Keratinocyte (primary cell): Measurements from ENCODE around the gene MMP12. TPM values are rescaled to one million over a fixed set of nuclear protein-coding genes. Genes with fewer than 3 reads are reported as not detected.

ENCODE experiments used
- DNase-seq: peaks from one replicate; pipeline ENCODE4 v3.0.0-alpha.2; 2011; ENCODE audit warnings: low read depth, missing footprints, low spot score
- FAIRE-seq: peaks from 2 replicates; lab custom pipeline; 2011; peaks lifted over from hg19 to GRCh38; lab: Jason Lieb, UNC
- H2AFZ ChIP-seq: 2 replicates; pipeline ENCODE4 v1.6.0; 2012; ENCODE audit warnings: low read length, control low read depth, inconsistent platforms; ENCODE audit not compliant: control insufficient read depth
- H3K27ac ChIP-seq: 2 replicates; pipeline ENCODE4 v1.5.1; 2011; ENCODE audit warnings: low read length; ENCODE audit not compliant: control insufficient read depth, insufficient read depth
- H3K27me3 ChIP-seq: 3 replicates; pipeline ENCODE4 v1.6.0; 2011; ENCODE audit warnings: low read length; ENCODE audit not compliant: control insufficient read depth, insufficient read depth; ENCODE audit errors: extremely low read depth
- H3K36me3 ChIP-seq, 2 experiments: 2 replicates in 1 of 2; 3 replicates in 1 of 2; pipeline ENCODE4 v1.5.1; 2011; ENCODE audit warnings: low read length in 2 of 2, mild to moderate bottlenecking in 1 of 2; ENCODE audit not compliant: control insufficient read depth in 2 of 2, insufficient read depth in 2 of 2; ENCODE audit errors: extremely low read depth in 1 of 2
- H3K4me1 ChIP-seq: 3 replicates; pipeline ENCODE4 v1.5.1; 2011; ENCODE audit warnings: low read length; ENCODE audit not compliant: control insufficient read depth, insufficient read depth; ENCODE audit errors: extremely low read depth
- H3K4me2 ChIP-seq: 3 replicates; pipeline ENCODE4 v1.6.0; 2011; ENCODE audit warnings: low read depth, low read length; ENCODE audit not compliant: control insufficient read depth, insufficient read depth; ENCODE audit errors: extremely low read depth
- H3K4me3 ChIP-seq, 3 experiments: fragments of 200-600 bp in 1 of 3; sonication (generic) in 1 of 3; 2 replicates in 2 of 3; 3 replicates in 1 of 3; pipeline ENCODE4 v1.5.1; 2011 to 2016; ENCODE audit warnings: low read length in 3 of 3, mild to moderate bottlenecking in 3 of 3, control low read depth in 2 of 3, inconsistent platforms in 1 of 3, low read depth in 1 of 3, mixed read lengths in 1 of 3, mixed run types in 1 of 3, moderate library complexity in 1 of 3; ENCODE audit not compliant: control insufficient read depth in 2 of 3, insufficient read depth in 2 of 3; ENCODE audit errors: extremely low read depth in 1 of 3
- H3K79me2 ChIP-seq: 2 replicates; pipeline ENCODE4 v1.6.0; 2012; ENCODE audit warnings: low read length; ENCODE audit not compliant: control insufficient read depth, insufficient read depth
- H3K9ac ChIP-seq: 3 replicates; pipeline ENCODE4 v1.6.0; 2011; ENCODE audit warnings: low read length; ENCODE audit not compliant: control insufficient read depth, insufficient read depth; ENCODE audit errors: extremely low read depth
- H3K9me1 ChIP-seq: 3 replicates; pipeline ENCODE4 v1.6.0; 2011; ENCODE audit warnings: low read length; ENCODE audit not compliant: control insufficient read depth, insufficient read depth; ENCODE audit errors: extremely low read depth
- H3K9me3 ChIP-seq: 2 replicates; pipeline ENCODE4 v1.5.1; 2012; ENCODE audit warnings: low read depth, low read length; ENCODE audit not compliant: control insufficient read depth
- H4K20me1 ChIP-seq: 3 replicates; pipeline ENCODE4 v1.6.0; 2011; ENCODE audit warnings: low read length; ENCODE audit not compliant: control insufficient read depth, insufficient read depth; ENCODE audit errors: extremely low read depth
- CTCF ChIP-seq, 3 experiments: IDR thresholded peaks in 1 of 3; conservative IDR thresholded peaks in 1 of 3; optimal IDR thresholded peaks in 1 of 3; 2 replicates in 2 of 3; 3 replicates in 1 of 3; pipeline versions ENCODE3 to v1.5.1; 2011; ENCODE audit warnings: low read length in 3 of 3, mild to moderate bottlenecking in 3 of 3, moderate library complexity in 2 of 3, control low read depth in 1 of 3, inconsistent platforms in 1 of 3; ENCODE audit not compliant: insufficient read depth in 2 of 3; ENCODE audit errors: extremely low read depth in 1 of 3
- EZH2 ChIP-seq: IDR thresholded peaks from one replicate; pipeline ENCODE4 v1.6.1; 2012; ENCODE audit warnings: inconsistent platforms, mild to moderate bottlenecking, low read length, moderate library complexity
- dilution Hi-C: fragments of 300-500 bp; cut with MboI; formaldehyde crosslinking; loops from one replicate; pipeline ENCODE4 v1.7.0; 2020; ENCODE audit warnings: low sequenced_read_pairs; ENCODE audit not compliant: extremely low pct_ligation_motif_present
- polyA minus RNA-seq, 3 experiments: library from RNA; depleted of rRNA, polyadenylated mRNA; stranded (reverse); fragments of >200 nt; gene quantifications; 1 replicate in 1 of 3; 2 replicates in 1 of 3; 3 replicates in 1 of 3; pipeline ENCODE4 v1.2.3, GENCODE V29; 2011
- polyA plus RNA-seq, 5 experiments: library from polyadenylated mRNA; depleted of rRNA in 3 of 5; stranded (reverse) in 3 of 5; stranded (forward) in 1 of 5; unstranded in 1 of 5; fragments of >200 nt; gene quantifications; 1 replicate in 1 of 5; 2 replicates in 3 of 5; 3 replicates in 1 of 5; pipeline versions ENCODE4 v1.2.1 to v1.2.3, GENCODE V29; 2011 to 2012; ENCODE audit warnings: missing spikeins in 2 of 5, low read depth in 1 of 5, low replicate concordance in 1 of 5

Gene MMP12
- 0.05 to 0.28 TPM in 2 of 3 replicates, not detected in the other for polyA plus RNA-seq
- polyA plus RNA-seq (2011; ENCODE audit: low read depth), result not detected
- polyA plus RNA-seq (2011; cell fraction: cytosol; rRNA removed), result 0.04 and 0.11 TPM in 2 replicates
- polyA plus RNA-seq (2011; cell fraction: nucleus; rRNA removed), result 0.64 and 0.70 TPM in 2 replicates
- polyA plus RNA-seq (2012; ENCODE audit: low replicate concordance), result 0.06 TPM in 1 of 2 replicates, not detected in the other
- polyA minus RNA-seq, result 0.10 TPM in 1 of 3 replicates, not detected in the others
- not detected for polyA minus RNA-seq (2011; cell fraction: cytosol; rRNA and poly(A)+ RNA removed)
- polyA minus RNA-seq (2011; cell fraction: nucleus; rRNA and poly(A)+ RNA removed), result 0.32 TPM in 1 of 2 replicates, not detected in the other

GRCh38 chr11:102874852-102875251 lies at the start of gene MMP12:
Gene MMP12 (minus strand): TSS chr11:102874982. CDS start chr11:102874937, 45 bp downstream.
- H3K4me3 ChIP-seq, result no peak within 1 kb of the TSS
- no peaks in the 10 kb centered on the region for H3K9me3 ChIP-seq
- H3K9me1 ChIP-seq, result no peaks in the 10 kb centered on the region
- FAIRE-seq, result no peak
- no peak within 1 kb of the TSS for H3K4me2 ChIP-seq
- H3K4me1 ChIP-seq, result peaks cover 4% of the 10 kb centered on the region
- no peaks in the 10 kb centered on the region for H3K27me3 ChIP-seq
- TF ChIP-seq CTCF (optimal IDR thresholded peaks at IDR 0.05 in 1 of 3, IDR thresholded peaks at IDR 0.05 in 1 of 3, conservative IDR thresholded peaks at IDR 0.05 in 1 of 3; ENCODE audit: extremely low read depth in 1 of 3, insufficient read depth in 2 of 3, low read length in 3 of 3) (no peak), EZH2 (no peak)
- no peak for DNase-seq
- no peak within 1 kb of the TSS for H3K27ac ChIP-seq
- H3K9ac ChIP-seq, result no peak within 1 kb of the TSS
- dilution Hi-C loops, result no loop called here
- H3K36me3 ChIP-seq, result no peaks in the 10 kb centered on the region
- no peaks in the 10 kb centered on the region for H4K20me1 ChIP-seq
- no peaks in the 10 kb centered on the region for H3K79me2 ChIP-seq
- no peak within 1 kb of the TSS for H2AFZ ChIP-seq

GRCh38 chr11:102921587-102922220 lies 46.9 kb upstream of the MMP12 start:
- peaks cover 10% of the 10 kb centered on the region for H3K4me1 ChIP-seq
- H4K20me1 ChIP-seq, result no peaks in the 10 kb centered on the region
- no peaks in the 10 kb centered on the region for H3K9me3 ChIP-seq
- H3K9ac ChIP-seq, result no peak overlapping the region
- H3K36me3 ChIP-seq, result no peaks in the 10 kb centered on the region
- no peak overlapping the region for H2AFZ ChIP-seq
- DNase-seq (no peak), FAIRE-seq (no peak)
- no peaks in the 10 kb centered on the region for H3K79me2 ChIP-seq
- H3K9me1 ChIP-seq, result no peaks in the 10 kb centered on the region
- H3K27me3 ChIP-seq, result no peaks in the 10 kb centered on the region
- dilution Hi-C loops, result no loop called here
- H3K4me2 ChIP-seq, result no peak overlapping the region
- no peak overlapping the region for H3K4me3 ChIP-seq
- no peak for TF ChIP-seq CTCF (optimal IDR thresholded peaks at IDR 0.05 in 1 of 3, IDR thresholded peaks at IDR 0.05 in 1 of 3, conservative IDR thresholded peaks at IDR 0.05 in 1 of 3; ENCODE audit: extremely low read depth in 1 of 3, insufficient read depth in 2 of 3, low read length in 3 of 3)
- TF ChIP-seq EZH2, result no peak
- no peak overlapping the region for H3K27ac ChIP-seq
